Activated T-helper 2 cell treated with anti-CD3 and anti-CD28 coated beads, Interferon-gamma antibody, Interleukin-2, Interleukin-4, amounts not matched to agents 10 μg/mL and 5 μg/mL and 100 μg/mL, durations not matched to agents 14 hours and 24 hours and 36 hours (primary cell): ENCODE measurements around the gene WIPI1. TPM values are rescaled to one million over a fixed set of nuclear protein-coding genes. Genes with fewer than 3 reads are reported as not detected.
"Not testable (repeated sequence)": the region's sequence is repeated elsewhere in the genome, so short reads cannot be mapped to it uniquely, and the experiment has no call there.

ENCODE experiments used
- DNase-seq: peaks from one replicate; pipeline ENCODE4 v3.0.0; 2021; ENCODE audit warnings: low spot score
- H3K27ac Mint-ChIP-seq: one replicate; pipeline ENCODE4 v1.8.0; 2021; ENCODE audit warnings: mixed read lengths
- H3K27me3 Mint-ChIP-seq: one replicate; pipeline ENCODE4 v1.8.0; 2021; ENCODE audit warnings: low read depth, mixed read lengths
- H3K36me3 Mint-ChIP-seq: one replicate; pipeline ENCODE4 v1.8.0; 2021; ENCODE audit warnings: low read depth, mixed read lengths
- H3K4me1 Mint-ChIP-seq: one replicate; pipeline ENCODE4 v1.8.0; 2021; ENCODE audit warnings: low read depth, mixed read lengths
- H3K4me3 Mint-ChIP-seq: one replicate; pipeline ENCODE4 v1.8.0; 2021; ENCODE audit warnings: low read depth, mild to moderate bottlenecking, moderate library complexity, mixed read lengths
- H3K9me3 Mint-ChIP-seq: one replicate; pipeline ENCODE4 v1.8.0; 2021; ENCODE audit warnings: mixed read lengths
- intact Hi-C: fragments of 100-400 bp; cut with micrococcal nuclease; formaldehyde crosslinking; loops from one replicate; pipeline ENCODE4 v1.15.1; 2023
- total RNA-seq: library from RNA; stranded (reverse); gene quantifications from 2 replicates; pipeline ENCODE4 v1.2.3, GENCODE V29; 2022

The WIPI1 gene
- total RNA-seq, 1 donor from 2014 or later = 14.0 TPM

- no peak overlapping the region for H3K27ac Mint-ChIP-seq
- H3K4me3 Mint-ChIP-seq = no peak overlapping the region
- H3K36me3 Mint-ChIP-seq = peaks cover 7% of the 10 kb centered on the region
- DNase-seq = no peak
- intact Hi-C loops = no loop called here
- no peaks in the 10 kb centered on the region for H3K9me3 Mint-ChIP-seq
- H3K27me3 Mint-ChIP-seq = no peaks in the 10 kb centered on the region
- H3K4me1 Mint-ChIP-seq = peaks cover 13% of the 10 kb centered on the region
Measured at GRCh38 chr17:68382582-68383085, 74.7 kb downstream of the WIPI1 start.

GRCh38 chr17:68381076-68381900, 76.0 kb downstream of the WIPI1 start:
- DNase-seq = no peak
- no peaks in the 10 kb centered on the region for H3K27me3 Mint-ChIP-seq
- H3K36me3 Mint-ChIP-seq = peaks cover 2% of the 10 kb centered on the region
- no peak overlapping the region for H3K4me3 Mint-ChIP-seq
- intact Hi-C loops = no loop called here
- H3K4me1 Mint-ChIP-seq = peaks cover 13% of the 10 kb centered on the region
- no peaks in the 10 kb centered on the region for H3K9me3 Mint-ChIP-seq
- no peak overlapping the region for H3K27ac Mint-ChIP-seq

- intact Hi-C loops = no loop called here
- Mint-ChIP-seq H3K9me3 (no peaks in the 10 kb centered on the region), H3K36me3 (peaks cover 2% of the 10 kb centered on the region), H3K4me1 (peaks cover 13% of the 10 kb centered on the region), H3K27ac (no peak overlapping the region), H3K4me3 (no peak overlapping the region), H3K27me3 (no peaks in the 10 kb centered on the region)
- no peak for DNase-seq
Measured at GRCh38 chr17:68379692-68380677, 77.3 kb downstream of the WIPI1 start.

GRCh38 chr17:68379177-68379510, 78.2 kb downstream of the WIPI1 start:
- Mint-ChIP-seq H3K4me1 (peaks cover 8% of the 10 kb centered on the region), H3K27ac (no peak overlapping the region), H3K27me3 (no peaks in the 10 kb centered on the region), H3K4me3 (no peak overlapping the region), H3K36me3 (peaks cover 5% of the 10 kb centered on the region), H3K9me3 (no peaks in the 10 kb centered on the region)
- intact Hi-C loops = no loop called here
- DNase-seq = no peak

GRCh38 chr17:68378268-68379176, 78.8 kb downstream of the WIPI1 start:
- Mint-ChIP-seq H3K4me1 (peaks cover 3% of the 10 kb centered on the region), H3K4me3 (no peak overlapping the region)
- intact Hi-C loops = no loop called here

GRCh38 chr17:68377771-68378267, 79.5 kb downstream of the WIPI1 start:
- Mint-ChIP-seq H3K27ac (no peak overlapping the region), H3K36me3 (peaks cover 7% of the 10 kb centered on the region), H3K9me3 (no peaks in the 10 kb centered on the region), H3K4me1 (no peaks in the 10 kb centered on the region), H3K4me3 (no peak overlapping the region), H3K27me3 (no peaks in the 10 kb centered on the region)
- intact Hi-C loops = no loop called here
- no peak for DNase-seq

More at GRCh38 chr17:68378268-68379176, 78.8 kb downstream of the WIPI1 start:
- Mint-ChIP-seq H3K9me3 (no peaks in the 10 kb centered on the region), H3K27ac (no peak overlapping the region), H3K27me3 (no peaks in the 10 kb centered on the region), H3K36me3 (peaks cover 7% of the 10 kb centered on the region)
- no peak for DNase-seq

GRCh38 chr17:68376178-68376577, 81.1 kb downstream of the WIPI1 start:
- DNase-seq, H3K27me3 Mint-ChIP-seq, H3K27ac Mint-ChIP-seq, H3K4me3 Mint-ChIP-seq, H3K4me1 Mint-ChIP-seq, intact Hi-C loops, H3K9me3 Mint-ChIP-seq: not testable (repeated sequence)
- peaks cover 17% of the 10 kb centered on the region for H3K36me3 Mint-ChIP-seq

GRCh38 chr17:68375566-68375965, 81.7 kb downstream of the WIPI1 start:
- DNase-seq = no peak
- H3K4me1 Mint-ChIP-seq = no peaks in the 10 kb centered on the region
- no peak overlapping the region for H3K4me3 Mint-ChIP-seq
- H3K27ac Mint-ChIP-seq = no peak overlapping the region
- intact Hi-C loops = no loop called here
- no peaks in the 10 kb centered on the region for H3K9me3 Mint-ChIP-seq
- H3K36me3 Mint-ChIP-seq = peaks cover 21% of the 10 kb centered on the region
- no peaks in the 10 kb centered on the region for H3K27me3 Mint-ChIP-seq

Other genes with a start within 250 kb of the WIPI1 start
- gene AMZ2, start 209.5 kb downstream of the WIPI1 start, total RNA-seq = 85.9 and 111 TPM in 2 replicates
- 3.1 and 3.4 TPM in 2 replicates for gene SLC16A6, start 166.4 kb downstream of the WIPI1 start, total RNA-seq
- gene ARSG, start 166.0 kb downstream of the WIPI1 start, total RNA-seq = 7.3 and 9.6 TPM in 2 replicates
- gene PRKAR1A, start 54.9 kb upstream of the WIPI1 start, total RNA-seq = 263 and 265 TPM in 2 replicates
- not detected in 2 replicates for gene FAM20A, start 143.9 kb upstream of the WIPI1 start, total RNA-seq